Measurements from ENCODE around the gene AGXT.
A peak's percentile ranks its signal among the peaks of the same experiment; 100 is the strongest.

AGXT gene

DNA sequence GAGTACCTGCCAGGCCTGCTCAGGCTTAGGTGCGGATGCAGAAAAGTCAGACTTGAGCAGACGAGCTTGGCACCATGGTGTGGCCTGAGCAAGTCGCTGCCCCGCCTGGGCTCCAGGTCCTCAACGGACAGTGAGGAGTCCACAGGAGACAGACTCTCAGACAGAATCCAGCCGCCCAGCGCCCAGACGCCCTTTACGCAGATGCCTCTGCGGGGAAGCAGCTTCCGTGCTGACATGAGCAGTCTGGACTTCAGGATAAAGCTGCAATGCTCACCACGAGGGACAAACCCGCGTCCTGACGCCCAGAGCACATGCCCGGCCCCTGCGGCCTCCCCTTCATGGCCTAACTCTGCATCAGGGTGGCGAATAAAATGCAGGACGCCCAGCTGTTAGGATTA lies 30.8 kb downstream of the AGXT start:
- no peak for DNase-seq

- DNase-seq = no peak
Observed at GRCh38 chr2:240900141-240900860, 31.7 kb downstream of the AGXT start.

DNA sequence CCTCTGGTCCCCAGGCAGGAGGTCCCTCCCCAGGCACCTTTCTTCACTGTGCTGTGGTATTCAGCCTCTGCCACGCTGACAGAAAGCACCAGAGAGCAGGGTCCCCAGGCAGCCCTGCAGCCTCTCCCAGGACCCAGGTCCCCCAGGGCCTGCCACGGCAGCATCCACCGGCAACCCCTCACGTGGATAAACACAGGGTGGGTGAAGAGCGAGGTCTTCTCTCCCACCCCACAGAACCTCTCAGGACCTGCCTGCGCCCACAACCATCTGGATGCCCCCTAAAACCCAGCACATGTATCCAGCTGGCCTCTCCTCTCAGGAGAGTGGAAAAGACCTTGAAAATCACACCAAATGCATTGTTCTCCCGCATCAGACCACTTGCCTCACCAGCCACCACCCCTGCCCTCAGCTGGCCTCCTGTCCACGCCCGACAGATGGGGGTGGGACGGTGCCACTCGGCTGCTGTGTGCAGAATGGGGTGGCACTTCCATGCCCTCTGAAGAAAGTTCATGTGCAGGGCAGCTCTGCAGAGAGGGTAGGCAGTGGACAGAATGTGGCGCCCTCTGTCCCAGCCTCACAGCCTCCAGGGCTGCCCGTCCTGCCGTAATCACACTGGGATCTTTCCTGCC lies 33.5 kb downstream of the AGXT start:
- no peak for DNase-seq

- DNase-seq = no peak
Observed at GRCh38 chr2:240902615-240903041, 34.0 kb downstream of the AGXT start.

GRCh38 chr2:240903191-240904060 lies 34.8 kb downstream of the AGXT start:
- no peak for DNase-seq

- no peak for DNase-seq
Observed at GRCh38 chr2:240904216-240905175, 35.9 kb downstream of the AGXT start.

DNA sequence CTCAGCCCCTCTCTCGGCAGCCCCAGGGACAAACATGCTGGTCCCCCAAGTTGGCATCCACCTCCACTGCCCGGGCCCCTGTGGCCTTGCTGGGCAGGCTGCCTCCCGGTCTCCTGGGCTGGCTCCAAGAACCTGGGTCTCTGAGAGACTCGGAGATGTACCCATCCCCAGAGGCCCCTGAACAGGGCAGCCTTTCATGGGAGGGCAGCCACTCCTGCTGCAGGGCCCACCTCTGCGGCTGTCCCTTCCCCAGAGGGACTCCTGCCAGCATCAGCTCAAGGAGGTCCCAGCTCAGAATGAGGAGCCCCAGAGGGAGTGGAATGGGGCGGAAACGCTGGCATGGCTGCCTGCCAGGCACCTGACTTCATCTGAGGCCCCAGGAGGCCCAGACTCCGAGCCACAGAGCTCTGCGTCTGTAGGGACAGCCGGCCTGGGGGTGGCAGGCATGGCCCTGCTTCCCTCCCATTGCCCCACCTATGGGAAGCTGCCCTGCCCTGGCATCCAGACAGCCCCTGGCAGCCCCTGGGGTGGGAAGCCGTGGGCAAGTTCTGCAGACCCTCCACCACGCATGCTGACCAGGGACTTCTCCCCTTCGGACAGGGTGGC lies 36.7 kb downstream of the AGXT start:
- DNase-seq = no peak

DNA sequence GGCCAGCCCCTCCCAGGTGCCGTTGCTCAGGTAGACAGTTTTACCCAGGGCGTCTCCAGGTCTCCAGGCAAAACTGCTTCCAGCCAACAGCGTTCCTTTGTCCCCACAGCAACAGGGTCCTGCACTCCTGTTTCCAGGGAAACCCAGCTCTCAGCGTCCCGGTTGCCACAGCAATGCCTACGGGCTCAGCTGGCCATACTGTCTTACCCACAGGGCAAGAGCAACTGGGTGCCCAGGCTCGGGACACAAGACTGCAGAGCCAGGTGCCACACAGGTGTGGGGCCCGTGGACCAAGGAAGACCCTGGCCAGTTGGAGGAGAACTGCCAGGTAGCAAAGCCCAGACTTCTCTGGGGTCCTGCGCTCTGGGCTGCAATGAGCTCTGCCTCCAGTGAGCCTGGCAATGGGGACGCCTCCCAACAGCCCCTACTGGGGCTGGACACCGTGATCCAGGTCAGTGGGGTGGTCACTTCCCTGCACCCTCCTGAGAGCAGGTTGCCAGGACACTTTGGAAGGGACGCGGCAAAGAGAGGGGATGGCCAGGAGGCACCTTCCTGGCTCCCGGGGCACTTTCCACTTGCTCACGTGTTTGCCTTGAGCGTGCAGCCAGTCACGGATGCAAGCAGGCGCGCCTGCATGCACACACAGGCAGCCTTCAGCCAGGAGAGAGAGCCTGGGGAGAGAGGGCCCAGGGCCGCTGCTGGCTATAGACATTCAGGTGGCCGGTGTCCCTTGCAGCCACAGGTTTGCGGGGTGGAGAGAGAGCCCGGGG lies 37.7 kb downstream of the AGXT start, which contains the start of gene CROCC2:
CROCC2 (plus strand) TSS at position 196 of the 770 bp plus-strand sequence; CDS start at position 374, 178 bp downstream.
- DNase-seq = no peak

DNA sequence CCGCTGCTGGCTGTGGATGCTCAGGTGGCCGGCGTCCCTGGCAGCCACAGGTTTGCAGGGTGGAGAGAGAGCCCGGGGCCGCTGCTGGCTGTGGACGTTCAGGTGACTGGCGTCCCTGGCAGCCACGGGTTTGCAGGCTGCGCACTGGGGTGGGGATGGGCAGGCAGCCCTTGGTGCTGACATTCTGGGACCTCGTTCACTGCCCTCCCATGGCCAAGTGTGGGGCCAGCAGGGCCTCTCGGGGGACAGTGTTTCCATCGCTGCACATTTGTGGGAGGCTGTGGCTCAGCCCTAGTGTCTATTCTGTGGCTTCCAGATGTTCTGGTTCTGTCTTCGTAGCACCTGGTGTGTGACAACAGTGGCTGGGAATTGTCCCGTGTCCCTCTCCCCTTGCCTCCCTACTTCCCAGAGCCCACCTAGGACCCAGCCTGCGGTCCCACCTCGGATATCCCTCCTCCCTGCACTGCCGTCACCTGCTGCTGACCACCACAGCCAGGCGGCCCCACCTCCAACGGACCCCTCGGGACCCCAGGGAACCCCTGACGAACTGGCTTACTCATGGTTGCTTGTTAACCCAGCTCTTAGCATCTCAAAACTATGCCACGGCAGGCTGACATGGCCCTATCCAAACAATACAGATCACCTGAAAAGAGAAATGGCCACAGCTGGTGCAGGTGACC lies 38.4 kb downstream of the AGXT start:
- DNase-seq = no peak

GRCh38 chr2:240909216-240909974 lies 40.8 kb downstream of the AGXT start:
- DNase-seq = no peak

GRCh38 chr2:240911641-240912265 lies 43.1 kb downstream of the AGXT start:
- DNase-seq = no peak

DNA sequence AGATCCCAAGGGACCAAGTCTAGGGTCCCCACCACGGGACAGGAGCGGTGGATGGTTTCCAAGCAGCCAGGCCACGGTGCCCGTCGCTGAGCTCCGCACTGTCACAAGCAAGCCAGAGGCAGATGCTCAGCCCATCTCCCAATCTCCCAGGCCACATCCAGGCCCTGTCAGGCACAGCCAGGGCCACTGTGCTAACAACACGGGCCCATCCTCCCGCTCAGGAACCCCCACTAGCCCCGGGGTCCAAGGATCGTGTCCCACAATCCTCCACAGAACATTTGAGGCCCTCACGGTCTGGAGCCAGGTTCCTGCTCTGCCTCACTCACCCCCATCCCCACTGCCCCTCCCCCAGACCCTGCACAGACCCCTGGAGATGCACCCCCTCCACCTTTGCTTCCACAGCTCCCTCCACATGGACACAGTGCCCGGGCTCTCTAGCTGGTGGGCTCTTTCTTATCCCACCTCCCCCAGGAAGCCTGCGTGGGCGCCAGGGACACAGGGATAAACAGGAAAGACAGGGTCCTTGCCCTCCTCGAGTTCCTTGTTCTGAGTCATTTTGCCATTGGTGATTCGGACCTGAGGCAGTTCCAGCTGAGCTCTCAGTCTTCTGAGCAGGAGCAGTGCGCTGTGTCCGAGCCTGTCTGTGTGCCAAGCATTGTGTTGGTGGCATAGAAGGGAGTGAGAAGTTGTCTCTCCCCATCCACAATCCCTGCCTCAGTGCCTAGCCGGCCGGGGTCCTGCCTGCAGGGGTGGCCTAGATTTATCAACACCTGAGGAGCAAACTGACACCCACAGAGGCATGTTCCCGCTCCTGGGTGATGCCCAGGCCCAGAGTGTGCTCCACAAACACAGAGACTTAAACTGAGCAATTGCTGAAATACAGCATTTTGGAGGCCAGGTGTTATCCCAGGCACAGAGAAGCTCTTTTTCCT lies 44.5 kb downstream of the AGXT start:
- DNase-seq = no peak

GRCh38 chr2:240913810-240914644 lies 45.4 kb downstream of the AGXT start:
- peak; percentile 60 for DNase-seq

DNA sequence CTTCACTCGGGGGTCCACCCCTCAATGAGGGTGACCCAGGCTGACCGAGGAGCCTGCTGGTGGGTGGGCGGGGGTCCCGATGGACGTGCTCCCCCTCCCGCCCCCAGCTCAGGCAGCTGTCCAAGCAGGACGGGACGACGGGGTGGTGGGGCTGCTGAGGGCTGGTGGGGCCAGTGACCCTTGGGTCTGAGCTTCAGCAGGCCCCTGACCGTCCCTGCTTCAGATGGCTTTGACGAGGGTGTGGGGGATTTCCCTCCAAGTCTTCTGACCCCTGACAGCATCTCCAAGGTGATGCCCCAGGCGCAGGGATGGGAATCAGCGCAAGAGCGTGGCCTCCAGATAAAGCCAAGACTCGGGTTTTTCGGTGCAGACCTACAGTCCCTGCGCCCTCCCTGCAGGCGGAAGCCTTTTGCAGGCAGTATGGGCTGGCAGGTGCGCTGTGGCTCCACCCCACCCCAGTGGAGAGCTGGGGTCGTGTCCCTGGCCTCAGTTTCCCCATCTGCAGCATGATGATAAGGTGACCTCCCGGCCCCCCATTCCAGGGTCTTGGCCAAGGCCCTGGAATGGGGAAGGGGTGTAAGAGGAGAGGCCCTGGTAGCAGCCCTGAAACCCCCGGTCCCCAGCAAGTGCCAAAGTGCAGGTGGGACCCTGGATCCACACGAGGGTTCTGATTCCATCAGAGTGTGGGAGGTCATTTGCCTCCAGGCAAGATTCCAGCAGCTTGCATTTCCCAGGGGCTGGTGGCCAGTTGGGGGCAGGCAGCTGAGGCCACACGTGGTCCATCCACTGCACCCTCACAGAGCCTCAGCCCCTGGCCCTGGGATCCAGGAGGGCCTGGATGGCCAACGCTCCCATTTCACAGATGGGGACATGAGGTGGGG lies 46.3 kb downstream of the AGXT start:
- no peak for DNase-seq

GRCh38 chr2:240915526-240916341 lies 47.1 kb downstream of the AGXT start:
- DNase-seq = no peak

Data from T-helper 9 cell (primary cell).